GM23248 (cell line): ENCODE measurements around the gene CHST5. TPM values are rescaled to one million over a fixed set of nuclear protein-coding genes. Genes with fewer than 3 reads are reported as not detected.

Experiments
- DNase-seq: peaks from one replicate; pipeline ENCODE4 v3.0.0-alpha.2; 2015
- H2AFZ ChIP-seq: fragments of 200-600 bp; sonication (generic); 2 replicates; pipeline ENCODE4 v1.6.1; 2016; ENCODE audit warnings: antibody characterized with exemption
- H3F3A ChIP-seq: fragments of 200-600 bp; sonication (generic); 2 replicates; pipeline ENCODE4 v1.6.1; 2016; ENCODE audit warnings: mild to moderate bottlenecking, antibody characterized with exemption, mixed run types; ENCODE audit not compliant: insufficient read depth
- H3K27ac ChIP-seq: fragments of 200-600 bp; sonication (generic); 2 replicates; pipeline ENCODE4 v1.5.1; 2016; ENCODE audit warnings: mild to moderate bottlenecking
- H3K27me3 ChIP-seq: fragments of 200-600 bp; sonication (generic); replicated peaks from 2 replicates; pipeline ENCODE4 v1.6.1; 2016; ENCODE audit warnings: mild to moderate bottlenecking; ENCODE audit not compliant: insufficient read depth
- H3K36me3 ChIP-seq: fragments of 200-600 bp; sonication (generic); 2 replicates; pipeline ENCODE4 v1.6.1; 2016; ENCODE audit warnings: low read depth, mild to moderate bottlenecking
- H3K4me1 ChIP-seq: fragments of 200-600 bp; sonication (generic); 2 replicates; pipeline ENCODE4 v1.6.1; 2016; ENCODE audit warnings: mild to moderate bottlenecking; ENCODE audit not compliant: insufficient read depth
- H3K4me2 ChIP-seq: fragments of 200-600 bp; sonication (generic); one replicate; pipeline ENCODE4 v1.6.1; 2016; ENCODE audit warnings: mild to moderate bottlenecking; ENCODE audit not compliant: unreplicated experiment
- H3K4me3 ChIP-seq: fragments of 200-600 bp; sonication (generic); 2 replicates; pipeline ENCODE4 v1.5.1; 2016; ENCODE audit warnings: mild to moderate bottlenecking
- H3K79me2 ChIP-seq: fragments of 200-600 bp; sonication (generic); 2 replicates; pipeline ENCODE4 v1.6.1; 2016; ENCODE audit warnings: mild to moderate bottlenecking; ENCODE audit not compliant: insufficient read depth
- H3K9ac ChIP-seq: fragments of 200-600 bp; sonication (generic); 2 replicates; pipeline ENCODE4 v1.6.1; 2016; ENCODE audit warnings: mild to moderate bottlenecking
- H3K9me2 ChIP-seq: fragments of 200-600 bp; sonication (generic); 2 replicates; pipeline ENCODE4 v1.6.1; 2016; ENCODE audit warnings: mixed run types, mild to moderate bottlenecking, moderate library complexity; ENCODE audit not compliant: insufficient read depth
- H3K9me3 ChIP-seq: fragments of 200-600 bp; sonication (generic); one replicate; pipeline ENCODE4 v1.6.1; 2017; ENCODE audit warnings: low read depth
- H4K20me1 ChIP-seq: fragments of 200-600 bp; sonication (generic); 2 replicates; pipeline ENCODE4 v1.6.0; 2016; ENCODE audit not compliant: insufficient read depth
- EZH2 ChIP-seq: fragments of 200-600 bp; sonication (generic); IDR thresholded peaks from 2 replicates; pipeline ENCODE4 v1.6.1; 2018; ENCODE audit warnings: antibody characterized with exemption, mild to moderate bottlenecking; ENCODE audit not compliant: insufficient read depth, poor library complexity, severe bottlenecking
- EZH2phosphoT487 ChIP-seq: fragments of 200-600 bp; sonication (generic); IDR thresholded peaks from 2 replicates; pipeline ENCODE4 v1.6.1; 2018; ENCODE audit warnings: antibody characterized with exemption, moderate library complexity, mild to moderate bottlenecking, low read depth; ENCODE audit not compliant: insufficient read depth
- WGBS, 2 experiments: methylation state at CpG; one replicate each; pipeline ENCODE4 v1.1.6; 2015 to 2017; ENCODE audit warnings: low lambda C conversion rate in 2 of 2, low coverage in 1 of 2; ENCODE audit errors: missing lambda C conversion rate in 2 of 2; 5-methylcytosine and 5-hydroxymethylcytosine counted together
- in situ Hi-C: fragments of 300-500 bp; cut with MboI; formaldehyde crosslinking; loops from 2 replicates; pipeline ENCODE4 v1.15.0; 2020
- polyA plus RNA-seq: library from polyadenylated mRNA; unstranded; fragments of >200 nt; fragmentation: Nextera tagmentation; extraction: Ambion mirVana; gene quantifications from 2 replicates; pipeline ENCODE4 v1.2.1, GENCODE V29; 2016
- total RNA-seq: library from RNA; depleted of rRNA; stranded (reverse); fragments of >200 nt; shearing (Covaris generic); gene quantifications from 2 replicates; pipeline ENCODE4 v1.2.3, GENCODE V29; 2014

The CHST5 gene
- total and polyA plus RNA-seq, 2 experiments from 2014 or later = not detected

DNA sequence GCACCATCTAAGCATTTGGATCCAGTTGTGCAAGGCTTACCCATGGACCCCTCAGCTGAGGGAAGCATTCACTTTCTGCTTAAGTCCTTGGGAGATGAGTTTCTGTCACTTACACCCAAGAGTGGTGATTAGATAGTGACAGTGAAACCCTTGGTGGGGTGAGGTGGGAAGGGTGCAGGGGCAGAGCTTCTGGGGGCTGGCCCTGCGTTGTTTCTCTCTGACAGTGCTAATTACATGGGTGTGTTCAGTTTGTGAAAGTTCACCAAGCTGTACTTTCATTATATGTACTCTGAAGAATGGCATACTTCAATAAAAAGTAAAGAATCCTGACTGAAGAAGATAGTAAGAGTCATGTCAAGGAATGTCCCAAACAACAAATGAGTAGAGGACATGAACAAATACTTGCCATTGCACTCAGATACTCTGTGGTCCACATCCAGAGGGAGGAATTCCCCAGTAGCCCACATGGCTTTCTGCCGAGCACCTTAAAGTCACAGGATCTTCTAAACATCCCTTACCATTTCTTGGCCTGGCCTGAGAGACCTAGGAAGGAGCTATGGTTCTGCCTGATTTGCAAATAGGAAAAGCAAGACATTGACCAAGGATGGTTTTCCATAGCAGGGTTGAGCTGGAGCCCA is 49.1 kb downstream of the CHST5 start:
- TF ChIP-seq EZH2 (no peak), EZH2phosphoT487 (no peak)
- 73 to 76% methylated on average over 2 of the region's 2 CpGs for WGBS, 2 experiments
- in situ Hi-C loops = loop anchor here (25.0 kb wide), 2 partner anchors 276 to 1701 kb away; partner anchors contain the start of genes MON1B and SYCE1L

DNA sequence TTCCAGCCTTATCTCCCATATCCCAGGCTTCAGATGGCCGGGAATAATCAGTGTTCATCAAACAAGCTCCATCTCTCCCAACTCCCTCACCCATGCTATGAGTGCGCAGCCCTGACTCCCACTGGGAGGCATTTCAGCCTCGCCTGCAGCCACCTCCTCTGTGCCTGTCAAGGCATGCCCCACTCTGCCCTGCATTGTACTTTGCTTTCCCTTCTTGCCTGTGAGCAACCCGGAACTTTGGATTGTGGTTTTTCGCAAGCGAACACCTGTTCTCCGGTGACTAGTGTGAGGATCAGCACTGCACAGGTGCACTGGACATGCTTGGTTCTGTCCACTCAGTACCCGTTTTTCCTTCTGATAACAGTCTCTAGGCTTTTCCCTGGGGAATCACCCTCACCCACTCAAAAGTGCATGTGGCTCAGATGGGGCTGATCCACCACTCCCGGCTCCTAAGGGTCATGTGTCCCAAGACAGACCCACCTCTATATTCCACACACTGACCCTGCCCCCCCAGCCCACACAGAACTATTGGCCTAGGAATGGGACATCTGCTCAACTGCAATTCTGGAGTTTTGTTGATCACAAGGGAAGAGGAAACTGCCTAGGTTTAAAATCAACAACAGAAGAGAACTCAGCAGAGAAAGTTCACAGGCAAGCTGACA is 49.8 kb downstream of the CHST5 start:
- in situ Hi-C loops = loop anchor here (25.0 kb wide), 2 partner anchors 276 to 1701 kb away; partner anchors contain the start of genes MON1B and SYCE1L
- Histone ChIP-seq H3K27ac (no peak overlapping the region), H3K9me3 (no peaks in the 10 kb centered on the region)

More for the DNA sequence above, 49.1 kb downstream of the CHST5 start:
- H3K36me3 ChIP-seq = no peaks in the 10 kb centered on the region
- no peak overlapping the region for H3K9ac ChIP-seq
- no peaks in the 10 kb centered on the region for H3K79me2 ChIP-seq
- no peak overlapping the region for H3K4me3 ChIP-seq
- no peaks in the 10 kb centered on the region for H4K20me1 ChIP-seq
- H3K9me2 ChIP-seq = no peaks in the 10 kb centered on the region
- H3K9me3 ChIP-seq = no peaks in the 10 kb centered on the region
- no peak overlapping the region for H3K4me2 ChIP-seq
- no peak overlapping the region for H3K27ac ChIP-seq
- H3K27me3 ChIP-seq = no peaks in the 10 kb centered on the region
- H3K4me1 ChIP-seq = no peaks in the 10 kb centered on the region
- no peak overlapping the region for H2AFZ ChIP-seq
- no peak for DNase-seq
- H3F3A ChIP-seq = no peaks in the 10 kb centered on the region

DNA sequence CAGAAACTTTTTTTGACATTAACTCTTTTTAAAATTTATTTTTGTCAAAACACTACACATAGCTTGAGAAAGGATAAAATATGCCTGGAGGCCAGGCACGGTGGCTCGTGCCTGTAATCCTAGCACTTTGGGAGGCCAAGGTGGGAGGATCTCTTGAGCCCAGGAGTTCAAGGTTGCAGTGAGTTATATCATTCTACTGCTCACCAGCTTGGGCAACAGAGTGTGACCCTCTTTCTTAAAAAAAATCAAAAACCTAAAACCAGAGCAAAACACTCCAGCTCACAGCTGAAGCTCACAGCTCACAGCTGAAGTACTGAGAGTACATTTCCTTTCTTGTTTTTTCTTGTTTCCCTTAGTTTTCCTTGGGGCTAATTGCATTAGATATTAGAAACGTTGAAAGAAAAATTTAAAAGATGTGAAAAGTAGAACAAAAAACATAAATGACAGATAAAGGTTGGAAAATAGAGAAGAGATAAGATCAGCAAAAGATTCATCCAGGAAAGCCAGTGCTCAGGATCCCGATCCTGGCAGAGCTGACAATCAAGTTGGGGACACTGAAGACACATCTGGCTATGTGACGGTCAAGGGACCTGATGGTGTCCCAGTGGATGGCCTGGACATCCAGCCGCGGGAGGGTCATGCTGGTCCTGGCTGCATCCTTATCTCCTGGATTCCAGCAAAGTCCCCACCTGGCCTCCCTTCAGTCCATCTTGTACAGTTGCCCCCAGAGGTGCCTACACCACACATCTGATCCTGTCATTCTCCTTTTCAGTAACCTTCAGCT is 50.5 kb downstream of the CHST5 start:
- H3K4me1 ChIP-seq = no peaks in the 10 kb centered on the region
- H3K9ac ChIP-seq = no peak overlapping the region
- in situ Hi-C loops = loop anchor here (25.0 kb wide), 2 partner anchors 277 to 1702 kb away; partner anchors contain the start of genes MON1B and SYCE1L
- H3K27me3 ChIP-seq = no peaks in the 10 kb centered on the region
- no peaks in the 10 kb centered on the region for H3K9me2 ChIP-seq
- no peak overlapping the region for H3K4me2 ChIP-seq
- H3K9me3 ChIP-seq = no peaks in the 10 kb centered on the region
- TF ChIP-seq EZH2 = no peak
- TF ChIP-seq EZH2phosphoT487 = no peak
- H4K20me1 ChIP-seq = no peaks in the 10 kb centered on the region
- H3K36me3 ChIP-seq = no peaks in the 10 kb centered on the region
- no peaks in the 10 kb centered on the region for H3K79me2 ChIP-seq
- no peak overlapping the region for H2AFZ ChIP-seq
- no peak for DNase-seq
- H3F3A ChIP-seq = no peaks in the 10 kb centered on the region
- no peak overlapping the region for H3K27ac ChIP-seq
- 70 to 82% methylated on average over 7 of the region's 7 CpGs for WGBS, 2 experiments
- no peak overlapping the region for H3K4me3 ChIP-seq

More for the DNA sequence above, 49.8 kb downstream of the CHST5 start:
- Histone ChIP-seq H3K36me3 (no peaks in the 10 kb centered on the region), H3K4me1 (no peaks in the 10 kb centered on the region), H3F3A (no peaks in the 10 kb centered on the region), H3K27me3 (no peaks in the 10 kb centered on the region), H3K4me3 (no peak overlapping the region), H3K9ac (no peak overlapping the region), H4K20me1 (no peaks in the 10 kb centered on the region), H3K4me2 (no peak overlapping the region), H3K79me2 (no peaks in the 10 kb centered on the region), H3K9me2 (no peaks in the 10 kb centered on the region), H2AFZ (no peak overlapping the region)
- no peak for DNase-seq
- 81 to 83% methylated on average over 9 of the region's 9 CpGs for whole genome bisulfite sequencing, 2 experiments
- no peak for TF ChIP-seq EZH2
- TF ChIP-seq EZH2phosphoT487 = no peak

DNA sequence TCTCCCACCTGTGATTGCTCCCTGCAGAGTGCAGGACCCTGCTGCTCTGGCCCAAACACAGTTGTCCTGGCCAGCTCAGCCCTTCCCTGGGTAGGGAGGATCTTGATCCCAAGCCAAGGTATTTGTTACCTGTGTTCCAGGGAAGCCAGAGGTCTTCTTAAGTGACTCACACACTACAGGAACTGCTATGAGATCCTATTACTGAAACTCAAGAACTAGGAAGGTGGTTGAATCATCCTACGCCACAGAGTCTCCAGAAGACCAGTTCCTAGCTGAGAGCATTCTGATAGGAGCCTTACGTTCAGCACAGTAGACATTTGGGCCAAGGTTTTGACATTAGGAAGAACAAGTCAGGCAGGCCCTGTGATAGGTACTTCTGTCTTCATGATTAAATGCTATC is 52.7 kb downstream of the CHST5 start:
- no peak overlapping the region for H3K27ac ChIP-seq
- in situ Hi-C loops = loop anchor here (25.0 kb wide), 2 partner anchors 279 to 1704 kb away; partner anchors contain the start of genes MON1B and SYCE1L
- 91 to 93% methylated on average over 2 of the region's 2 CpGs for WGBS, 2 experiments

More for the DNA sequence above, 52.7 kb downstream of the CHST5 start:
- H3K4me3 ChIP-seq = no peak overlapping the region
- no peaks in the 10 kb centered on the region for H3K27me3 ChIP-seq
- H3K36me3 ChIP-seq = no peaks in the 10 kb centered on the region
- H3F3A ChIP-seq = no peaks in the 10 kb centered on the region
- H3K4me2 ChIP-seq = no peak overlapping the region
- no peaks in the 10 kb centered on the region for H3K79me2 ChIP-seq
- DNase-seq = no peak
- no peak overlapping the region for H2AFZ ChIP-seq
- no peaks in the 10 kb centered on the region for H3K9me2 ChIP-seq
- H3K9ac ChIP-seq = no peak overlapping the region
- no peaks in the 10 kb centered on the region for H3K4me1 ChIP-seq
- no peak for TF ChIP-seq EZH2
- TF ChIP-seq EZH2phosphoT487 = no peak
- no peaks in the 10 kb centered on the region for H3K9me3 ChIP-seq
- H4K20me1 ChIP-seq = no peaks in the 10 kb centered on the region
